NCI-H82 (cell line): Measurements from ENCODE around the gene EPB41L3.
"Not testable (repeated sequence)": the region's sequence is repeated elsewhere in the genome, so short reads cannot be mapped to it uniquely, and the experiment has no call there.

Experiments used
- DNase-seq: peaks from one replicate; lab custom pipeline; 2025; lab: John Stamatoyannopoulos, UW

Gene EPB41L3

GRCh38 chr18:5496305-5496704 is 47.5 kb downstream of the EPB41L3 start:
- DNase-seq: no peak

- DNase-seq: no peak
Observed at GRCh38 chr18:5490753-5491480, 52.9 kb downstream of the EPB41L3 start.

GRCh38 chr18:5488844-5489243 is 55.0 kb downstream of the EPB41L3 start:
- DNase-seq: peak; percentile 61

- DNase-seq: not testable (repeated sequence)
Observed at GRCh38 chr18:5488044-5488443, 55.8 kb downstream of the EPB41L3 start.

- no peak for DNase-seq
Observed at GRCh38 chr18:5484526-5484925, 59.3 kb downstream of the EPB41L3 start.

GRCh38 chr18:5481621-5482020 is 62.2 kb downstream of the EPB41L3 start:
- DNase-seq: no peak

- DNase-seq: no peak
Observed at GRCh38 chr18:5478261-5478660, 65.5 kb downstream of the EPB41L3 start.

GRCh38 chr18:5476961-5477800 is 66.6 kb downstream of the EPB41L3 start:
- no peak for DNase-seq

- DNase-seq: no peak
Observed at GRCh38 chr18:5475267-5475666, 68.5 kb downstream of the EPB41L3 start.

- DNase-seq: no peak
Observed at GRCh38 chr18:5469340-5469739, 74.5 kb downstream of the EPB41L3 start.

GRCh38 chr18:5468394-5468793 is 75.4 kb downstream of the EPB41L3 start:
- no peak for DNase-seq

GRCh38 chr18:5467671-5468070 is 76.1 kb downstream of the EPB41L3 start:
- no peak for DNase-seq

- no peak for DNase-seq
Observed at GRCh38 chr18:5466256-5466655, 77.5 kb downstream of the EPB41L3 start.

GRCh38 chr18:5464251-5464650 is 79.5 kb downstream of the EPB41L3 start:
- no peak for DNase-seq

- DNase-seq: no peak
Observed at GRCh38 chr18:5463831-5464230, 80.0 kb downstream of the EPB41L3 start.

- no peak for DNase-seq
Observed at GRCh38 chr18:5463390-5463789, 80.4 kb downstream of the EPB41L3 start.

GRCh38 chr18:5462227-5462626 is 81.6 kb downstream of the EPB41L3 start:
- DNase-seq: no peak

GRCh38 chr18:5461041-5461440 is 82.8 kb downstream of the EPB41L3 start:
- DNase-seq: no peak

- DNase-seq: no peak
Observed at GRCh38 chr18:5457462-5457957, 86.3 kb downstream of the EPB41L3 start.

GRCh38 chr18:5456577-5457461 is 87.0 kb downstream of the EPB41L3 start:
- DNase-seq: peak; percentile 96

GRCh38 chr18:5455674-5456073 is 88.1 kb downstream of the EPB41L3 start:
- no peak for DNase-seq

GRCh38 chr18:5452943-5453443 is 90.8 kb downstream of the EPB41L3 start:
- no peak for DNase-seq
